ENCODE results near the gene TBC1D5.

GRCh38 chr3:17553080-17553479 is 189.4 kb downstream of the TBC1D5 start:
- no peak for TF ChIP-seq CTCF (IDR thresholded peaks at IDR 0.05)
- TF ChIP-seq POLR2AphosphoS5 (IDR thresholded peaks at IDR 0.05) = no peak

Measured in breast epithelium (tissue), 3 donors.